Karpas-422 (cell line): ENCODE data around the gene SPINK8. TPM values are rescaled to one million over a fixed set of nuclear protein-coding genes. Genes with fewer than 3 reads are reported as not detected.

ENCODE experiments used
- DNase-seq: peaks from one replicate; pipeline ENCODE4 v3.0.0-alpha.2; 2015
- H2AFZ ChIP-seq: fragments of 200-600 bp; sonication (generic); 2 replicates; pipeline ENCODE4 v1.6.1; 2014; ENCODE audit warnings: antibody characterized with exemption, low read length, mixed read lengths
- H3K27ac ChIP-seq: fragments of 200-600 bp; sonication (generic); 2 replicates; pipeline ENCODE4 v1.5.1; 2014; ENCODE audit warnings: mild to moderate bottlenecking, low read length, moderate library complexity
- H3K27me3 ChIP-seq: fragments of 200-600 bp; sonication (generic); 2 replicates; pipeline ENCODE4 v1.6.1; 2014; ENCODE audit warnings: low read length, mixed read lengths
- H3K36me3 ChIP-seq: fragments of 200-600 bp; sonication (generic); 2 replicates; pipeline ENCODE4 v1.6.1; 2014; ENCODE audit warnings: low read length, mixed read lengths; ENCODE audit not compliant: insufficient read depth
- H3K4me1 ChIP-seq: fragments of 200-600 bp; sonication (generic); 2 replicates; pipeline ENCODE4 v1.6.1; 2014; ENCODE audit warnings: mild to moderate bottlenecking, low read length, mixed read lengths
- H3K4me2 ChIP-seq: fragments of 200-600 bp; sonication (generic); 2 replicates; pipeline ENCODE4 v1.6.1; 2014; ENCODE audit warnings: low read length, low read depth, mild to moderate bottlenecking; ENCODE audit not compliant: poor library complexity, severe bottlenecking
- H3K4me3 ChIP-seq: fragments of 200-600 bp; sonication (generic); 2 replicates; pipeline ENCODE4 v1.5.1; 2014; ENCODE audit warnings: mild to moderate bottlenecking, antibody characterized with exemption, low read length, mixed read lengths
- H3K79me2 ChIP-seq: fragments of 200-600 bp; sonication (generic); 2 replicates; pipeline ENCODE4 v1.6.1; 2014; ENCODE audit warnings: mild to moderate bottlenecking, low read length, mixed read lengths
- H3K9ac ChIP-seq: fragments of 200-600 bp; sonication (generic); 2 replicates; pipeline ENCODE4 v1.6.0; 2014; ENCODE audit warnings: low read length
- H3K9me2 ChIP-seq: fragments of 200-600 bp; sonication (generic), shearing (Covaris generic); replicated peaks from 2 replicates; pipeline ENCODE4 v1.6.0; 2014; ENCODE audit warnings: mild to moderate bottlenecking, low read length, moderate library complexity; ENCODE audit not compliant: insufficient read depth
- H3K9me3 ChIP-seq: fragments of 300-700, 200-600 bp; sonication (generic); 2 replicates; pipeline ENCODE4 v1.6.1; 2014; ENCODE audit warnings: low read length, mixed read lengths
- H4K20me1 ChIP-seq: fragments of 200-600 bp; sonication (generic); 2 replicates; pipeline ENCODE4 v1.6.1; 2014; ENCODE audit warnings: mild to moderate bottlenecking, antibody characterized with exemption, low read length, low read depth; ENCODE audit not compliant: insufficient read depth
- total RNA-seq: library from RNA; depleted of rRNA; stranded (reverse); fragments of >200 nt; shearing (Covaris generic); gene quantifications from 2 replicates; pipeline ENCODE4 v1.2.3, GENCODE V29; 2014; ENCODE audit warnings: low replicate concordance

SPINK8 gene
- total RNA-seq, 1 experiment from 2014 or later = not detected

DNA sequence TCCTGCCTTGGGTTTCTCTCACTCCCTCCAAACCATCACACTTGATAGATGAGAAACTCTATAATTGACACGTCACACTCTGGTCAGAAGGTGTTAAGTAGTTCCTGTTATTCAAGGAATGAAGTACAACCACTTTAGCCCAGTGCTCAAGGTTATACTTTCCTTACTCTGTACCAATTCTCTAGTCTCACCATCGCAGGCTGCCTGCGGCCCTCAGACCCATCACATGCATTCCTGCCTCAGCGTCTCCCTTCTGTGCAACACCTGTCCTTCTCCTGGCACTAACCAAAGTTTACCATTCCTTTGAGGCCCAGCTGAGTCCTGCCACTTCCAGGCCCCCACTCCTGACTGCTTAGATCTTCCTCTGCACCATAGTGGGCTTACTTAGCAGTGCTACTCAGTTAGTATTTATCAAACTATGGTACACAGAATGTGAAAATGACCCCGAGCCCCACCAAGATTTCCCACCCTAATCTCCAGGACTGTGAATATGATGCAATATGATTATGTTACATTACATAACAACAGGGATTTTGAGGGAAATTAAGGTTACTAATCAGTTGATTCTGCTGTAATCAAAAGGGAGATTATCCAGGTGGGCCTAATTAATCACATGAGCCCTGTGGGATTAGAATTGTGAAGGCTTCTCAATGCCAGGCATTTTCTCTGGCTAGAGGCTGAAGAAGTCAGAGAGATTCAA, 36.2 kb downstream of the SPINK8 start:
- no peaks in the 10 kb centered on the region for H4K20me1 ChIP-seq
- no peak overlapping the region for H3K9ac ChIP-seq
- H3K4me3 ChIP-seq = no peak overlapping the region
- H3K27ac ChIP-seq = no peak overlapping the region
- DNase-seq = no peak
- H3K4me1 ChIP-seq = peaks cover 21% of the 10 kb centered on the region
- no peaks in the 10 kb centered on the region for H3K27me3 ChIP-seq
- H3K4me2 ChIP-seq = no peak overlapping the region
- peaks cover 33% of the 10 kb centered on the region for H3K79me2 ChIP-seq
- no peaks in the 10 kb centered on the region for H3K9me3 ChIP-seq
- no peaks in the 10 kb centered on the region for H3K9me2 ChIP-seq
- no peak overlapping the region for H2AFZ ChIP-seq
- peaks cover 14% of the 10 kb centered on the region for H3K36me3 ChIP-seq

DNA sequence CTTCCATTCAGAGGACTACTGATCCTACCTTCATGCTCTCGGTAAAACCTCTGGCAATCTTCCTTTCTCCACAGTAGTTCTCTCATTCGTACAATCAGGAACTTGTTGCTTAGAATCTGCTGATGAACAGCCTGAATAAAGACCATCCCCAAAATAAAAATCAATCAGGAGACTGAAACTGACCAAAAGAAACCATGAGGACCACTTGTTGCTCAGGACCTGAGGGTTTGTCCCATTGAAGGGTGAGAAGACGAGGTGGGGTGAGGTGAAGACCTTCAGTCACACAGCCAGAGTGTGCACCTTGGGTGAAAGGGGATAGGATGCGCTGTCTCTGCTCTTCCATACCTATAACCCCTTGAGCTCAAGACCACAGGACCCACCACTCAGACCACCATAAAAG, 36.8 kb downstream of the SPINK8 start:
- no peak overlapping the region for H3K4me2 ChIP-seq

DNA sequence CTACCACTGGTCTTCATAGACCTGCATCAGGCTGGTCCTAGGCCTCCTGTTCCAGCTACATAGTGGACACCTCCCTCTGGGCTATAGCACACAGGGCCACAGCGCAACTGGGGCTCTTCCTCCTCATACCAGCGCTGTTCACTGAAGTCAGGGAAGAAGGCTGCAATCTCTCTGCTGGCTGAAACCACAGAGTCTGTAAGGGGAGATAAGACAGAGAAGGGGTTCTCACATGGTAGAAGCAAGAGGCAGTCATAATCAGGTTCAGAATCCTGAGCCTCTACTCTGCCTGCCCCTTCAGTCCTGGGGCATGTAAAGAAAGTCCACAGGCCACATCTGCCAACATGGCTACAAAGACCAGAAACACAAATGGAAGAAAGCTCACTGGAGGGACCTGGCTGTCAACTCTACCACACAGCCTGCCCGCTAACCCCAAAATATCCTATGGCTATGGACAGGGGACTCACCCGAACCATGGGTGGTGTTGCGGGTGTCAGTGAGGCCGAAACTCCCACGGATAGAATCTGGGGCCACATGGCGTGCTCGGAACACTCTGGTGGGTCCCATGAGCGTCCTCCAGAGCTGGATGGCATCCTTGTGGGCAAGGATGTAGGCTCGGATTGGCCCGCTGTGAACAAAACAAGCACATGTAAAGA, 38.7 kb downstream of the SPINK8 start:
- no peaks in the 10 kb centered on the region for H4K20me1 ChIP-seq
- no peaks in the 10 kb centered on the region for H3K27me3 ChIP-seq
- peaks cover under 1% of the 10 kb centered on the region; the same call in 1 of the 2 replicates for H3K9me3 ChIP-seq
- H3K9me2 ChIP-seq = no peaks in the 10 kb centered on the region
- peaks cover 3% of the 10 kb centered on the region for H3K4me1 ChIP-seq
- no peak overlapping the region for H3K4me2 ChIP-seq
- H3K4me3 ChIP-seq = no peak overlapping the region
- peaks cover 18% of the 10 kb centered on the region for H3K36me3 ChIP-seq
- H3K79me2 ChIP-seq = peaks cover 17% of the 10 kb centered on the region
- H3K9ac ChIP-seq = no peak overlapping the region
- no peak for DNase-seq
- no peak overlapping the region for H2AFZ ChIP-seq
- no peak overlapping the region for H3K27ac ChIP-seq

More for the DNA sequence above, 36.8 kb downstream of the SPINK8 start:
- Histone ChIP-seq H2AFZ (no peak overlapping the region), H3K9me3 (no peaks in the 10 kb centered on the region), H3K36me3 (peaks cover 17% of the 10 kb centered on the region), H4K20me1 (no peaks in the 10 kb centered on the region), H3K4me3 (no peak overlapping the region), H3K9ac (no peak overlapping the region), H3K9me2 (no peaks in the 10 kb centered on the region), H3K27ac (no peak overlapping the region), H3K79me2 (peaks cover 30% of the 10 kb centered on the region), H3K27me3 (no peaks in the 10 kb centered on the region), H3K4me1 (peaks cover 15% of the 10 kb centered on the region)
- DNase-seq = no peak

DNA sequence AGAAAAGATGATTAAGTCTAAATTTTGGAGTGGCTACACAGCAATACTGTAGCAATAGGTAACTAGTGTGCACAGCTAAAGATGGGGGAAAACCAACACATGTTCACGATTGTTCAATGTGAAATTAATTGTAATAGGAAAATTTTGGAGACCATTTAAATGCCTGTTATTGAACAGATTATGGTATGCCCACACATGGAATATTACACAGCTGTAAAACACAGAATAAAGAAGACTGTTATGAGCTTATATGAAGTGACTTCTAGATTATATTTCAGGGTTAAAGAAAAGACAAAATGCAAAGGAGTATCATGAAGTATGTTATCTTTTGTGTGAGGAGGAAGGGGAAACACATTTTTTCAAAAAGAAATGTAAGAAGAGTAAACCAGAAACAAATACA, 43.8 kb downstream of the SPINK8 start:
- Histone ChIP-seq H2AFZ (no peak overlapping the region), H3K27ac (no peak overlapping the region), H3K4me1 (no peaks in the 10 kb centered on the region), H3K4me2 (no peak overlapping the region), H3K9me3 (peaks cover 4% of the 10 kb centered on the region; the same call in 1 of the 2 replicates), H3K4me3 (no peak overlapping the region), H4K20me1 (no peaks in the 10 kb centered on the region), H3K79me2 (no peaks in the 10 kb centered on the region), H3K9me2 (no peaks in the 10 kb centered on the region; the same call in 1 of the 2 replicates), H3K36me3 (peaks cover 10% of the 10 kb centered on the region; the same call in 1 of the 2 replicates), H3K9ac (no peak overlapping the region), H3K27me3 (no peaks in the 10 kb centered on the region)
- no peak for DNase-seq

DNA sequence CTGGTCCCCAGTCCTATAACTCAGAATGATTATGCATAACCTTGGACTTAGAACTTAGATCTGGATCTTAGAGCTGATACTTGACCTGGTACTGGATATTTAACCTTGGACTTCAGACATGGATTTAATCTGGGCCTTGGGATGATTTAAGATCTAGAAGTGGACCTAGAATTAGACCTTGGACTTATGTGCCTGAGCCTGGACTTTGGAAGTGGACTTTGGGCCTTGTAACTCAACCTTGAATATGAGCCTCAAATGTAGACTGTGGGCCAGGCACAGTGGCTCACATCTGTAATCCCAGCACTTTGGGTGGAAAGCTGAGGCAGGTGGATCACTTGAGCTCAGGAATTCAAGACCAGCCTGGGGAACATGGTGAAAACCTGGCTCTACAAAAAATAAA, 46.4 kb downstream of the SPINK8 start:
- H3K27ac ChIP-seq = no peak overlapping the region
- peaks cover 4% of the 10 kb centered on the region; the same call in 1 of the 2 replicates for H3K9me3 ChIP-seq
- peaks cover 7% of the 10 kb centered on the region; the same call in 1 of the 2 replicates for H3K36me3 ChIP-seq
- H4K20me1 ChIP-seq = no peaks in the 10 kb centered on the region
- no peak overlapping the region for H3K4me2 ChIP-seq
- H2AFZ ChIP-seq = no peak overlapping the region
- no peaks in the 10 kb centered on the region; the same call in 1 of the 2 replicates for H3K9me2 ChIP-seq
- no peak for DNase-seq
- H3K4me3 ChIP-seq = no peak overlapping the region
- H3K9ac ChIP-seq = no peak overlapping the region
- H3K27me3 ChIP-seq = no peaks in the 10 kb centered on the region
- H3K4me1 ChIP-seq = no peaks in the 10 kb centered on the region
- no peaks in the 10 kb centered on the region for H3K79me2 ChIP-seq

DNA sequence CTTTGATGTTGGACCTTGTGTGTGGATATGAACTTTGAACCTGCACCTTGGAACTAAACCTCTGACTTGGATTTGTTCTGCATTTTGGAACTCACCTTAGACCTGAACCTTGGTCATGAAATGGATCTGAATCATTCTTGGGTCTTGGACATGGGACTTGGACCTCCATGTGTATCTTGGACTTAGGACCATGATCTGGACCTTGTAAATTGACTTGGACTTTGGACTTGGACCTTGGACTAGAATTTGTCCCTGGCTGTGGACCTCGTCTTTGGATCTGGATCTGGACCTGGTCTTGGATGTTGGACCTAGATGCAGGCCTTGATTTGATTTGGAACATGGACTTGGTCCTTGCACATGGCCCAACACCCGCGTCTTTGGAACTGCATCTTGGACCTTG, 47.2 kb downstream of the SPINK8 start:
- Histone ChIP-seq H3K9ac (no peak overlapping the region), H3K4me3 (no peak overlapping the region), H4K20me1 (no peaks in the 10 kb centered on the region), H3K4me2 (no peak overlapping the region), H3K27ac (no peak overlapping the region), H3K36me3 (peaks cover 6% of the 10 kb centered on the region; the same call in 1 of the 2 replicates), H2AFZ (no peak overlapping the region), H3K79me2 (no peaks in the 10 kb centered on the region), H3K9me2 (no peaks in the 10 kb centered on the region; the same call in 1 of the 2 replicates), H3K9me3 (peaks cover 4% of the 10 kb centered on the region; the same call in 1 of the 2 replicates), H3K27me3 (no peaks in the 10 kb centered on the region), H3K4me1 (no peaks in the 10 kb centered on the region)
- DNase-seq = no peak

DNA sequence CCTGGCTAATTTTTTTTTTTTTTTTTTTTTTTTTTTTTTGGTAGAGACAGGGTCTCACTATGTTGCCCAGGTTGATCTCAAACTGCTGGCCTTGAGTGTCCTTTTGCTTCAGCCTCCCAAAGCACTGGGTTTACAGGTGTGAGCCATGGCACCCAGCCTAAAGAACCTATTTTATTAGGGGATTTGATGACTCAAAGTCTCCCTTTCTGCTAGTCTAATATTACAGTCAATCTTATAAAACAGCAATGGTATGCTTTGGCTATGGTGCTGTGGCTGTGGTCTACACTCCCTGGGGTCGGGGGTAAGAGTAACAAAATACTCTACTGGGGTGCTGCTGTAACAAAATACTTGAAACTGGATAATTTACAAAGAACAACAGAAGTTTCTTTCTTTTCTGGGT, 47.8 kb downstream of the SPINK8 start:
- H3K9me2 ChIP-seq = no peaks in the 10 kb centered on the region; the same call in 1 of the 2 replicates
- H3K36me3 ChIP-seq = peaks cover 6% of the 10 kb centered on the region; the same call in 1 of the 2 replicates
- H3K27ac ChIP-seq = no peak overlapping the region
- no peaks in the 10 kb centered on the region for H4K20me1 ChIP-seq
- no peak overlapping the region for H3K4me3 ChIP-seq
- H3K27me3 ChIP-seq = no peaks in the 10 kb centered on the region
- no peaks in the 10 kb centered on the region for H3K4me1 ChIP-seq
- DNase-seq = no peak
- H3K4me2 ChIP-seq = no peak overlapping the region
- H3K9me3 ChIP-seq = peaks cover 4% of the 10 kb centered on the region; the same call in 1 of the 2 replicates
- H3K79me2 ChIP-seq = no peaks in the 10 kb centered on the region
- no peak overlapping the region for H3K9ac ChIP-seq
- H2AFZ ChIP-seq = no peak overlapping the region

DNA sequence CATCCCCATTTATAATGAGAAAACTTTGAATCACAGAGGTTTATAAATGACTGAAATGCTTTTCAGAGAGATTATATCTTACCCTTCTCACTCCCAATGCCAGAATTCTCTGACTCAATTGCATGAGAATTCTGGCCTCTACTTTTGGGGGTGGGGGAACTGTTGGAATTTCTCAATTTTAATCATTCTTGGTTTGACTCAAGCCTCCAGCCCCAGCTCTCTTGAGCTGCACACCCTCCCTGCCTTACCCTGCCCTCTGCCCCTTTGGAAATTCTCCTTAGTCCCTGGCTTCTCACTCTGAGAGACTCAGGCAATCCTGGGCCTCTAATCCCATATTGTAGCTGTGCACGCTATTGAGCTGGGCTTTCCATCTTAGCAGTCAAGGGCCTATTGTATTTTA, 48.3 kb downstream of the SPINK8 start:
- no peak overlapping the region for H3K4me2 ChIP-seq
- no peaks in the 10 kb centered on the region for H3K27me3 ChIP-seq
- H3K79me2 ChIP-seq = no peaks in the 10 kb centered on the region
- no peaks in the 10 kb centered on the region for H4K20me1 ChIP-seq
- no peak overlapping the region for H3K4me3 ChIP-seq
- no peaks in the 10 kb centered on the region for H3K4me1 ChIP-seq
- peaks cover 6% of the 10 kb centered on the region; the same call in 1 of the 2 replicates for H3K36me3 ChIP-seq
- H3K9me2 ChIP-seq = no peaks in the 10 kb centered on the region; the same call in 1 of the 2 replicates
- no peak overlapping the region for H2AFZ ChIP-seq
- peaks cover 4% of the 10 kb centered on the region; the same call in 1 of the 2 replicates for H3K9me3 ChIP-seq
- no peak overlapping the region for H3K27ac ChIP-seq
- no peak overlapping the region for H3K9ac ChIP-seq
- DNase-seq = no peak
